HepG2 (cell line): Measurements from ENCODE around the gene CLDN14. TPM values are rescaled to one million over a fixed set of nuclear protein-coding genes. Genes with fewer than 3 reads are reported as not detected.

Experiments
- ATAC-seq: fragments of 200-7000 bp; cut with Tn5 transposase; 3 replicates; pipeline ENCODE4 v1.9.1; 2020; ENCODE audit warnings: mild to moderate bottlenecking, moderate library complexity
- BruUV-seq: library from RNA; stranded (reverse); fragments of 400-500 nt; replicated peaks from 2 replicates; lab custom pipeline; 2021; lab: Mats Ljungman, UMichigan
- CTCF ChIA-PET: fragments of 300-600 bp; formaldehyde crosslinking; extraction: SDS; loops from one replicate; lab custom pipeline; 2021; ENCODE audit warnings: low total read pairs, inconsistent platforms, low intra/inter-chr PET ratio; lab: Yijun Ruan, JAX
- POLR2A ChIA-PET: fragments of 350-600 bp; sonication (Branson Sonifier 250); formaldehyde crosslinking; loops from one replicate; lab custom pipeline; 2020; ENCODE audit warnings: antibody characterized with exemption, inconsistent platforms; lab: Yijun Ruan, JAX
- DNase-seq: peaks from one replicate; pipeline ENCODE4 v3.0.0-alpha.2; 2015; ENCODE audit warnings: low spot score
- FAIRE-seq: peaks from 3 replicates; lab custom pipeline; 2011; peaks lifted over from hg19 to GRCh38; lab: Jason Lieb, UNC
- H2AFZ ChIP-seq: one replicate; pipeline ENCODE4 v1.6.1; 2011; ENCODE audit warnings: low read length, inconsistent platforms
- H3K27ac ChIP-seq: fragments of 300-600 bp; 3 replicates; pipeline ENCODE4 v1.8.0; 2011; ENCODE audit warnings: mixed run types, mild to moderate bottlenecking, mixed read lengths, low read length, inconsistent platforms; ENCODE audit not compliant: insufficient read depth; ENCODE audit errors: extremely low read length
- H3K27me3 ChIP-seq, 2 experiments: fragments of 200-600 bp in 1 of 2; 2 replicates in 1 of 2; 3 replicates in 1 of 2; pipeline versions ENCODE4 v1.6.0 to v1.8.0; 2011; ENCODE audit warnings: low read length in 2 of 2, mild to moderate bottlenecking in 2 of 2, moderate library complexity in 2 of 2, inconsistent platforms in 1 of 2; ENCODE audit not compliant: insufficient read depth in 2 of 2, control insufficient read depth in 1 of 2
- H3K36me3 ChIP-seq, 2 experiments: fragments of 200-600 bp in 1 of 2; replicated peaks in 1 of 2; 2 replicates in 1 of 2; 3 replicates in 1 of 2; pipeline versions ENCODE4 v1.5.1 to v1.8.0; 2011; ENCODE audit warnings: low read length in 2 of 2, inconsistent platforms in 1 of 2; ENCODE audit not compliant: insufficient read depth in 2 of 2, control insufficient read depth in 1 of 2
- H3K4me1 ChIP-seq: 2 replicates; pipeline ENCODE4 v1.5.1; 2012; ENCODE audit warnings: low read length, inconsistent platforms; ENCODE audit not compliant: insufficient read depth
- H3K4me2 ChIP-seq: 2 replicates; pipeline ENCODE4 v1.6.0; 2011; ENCODE audit warnings: low read depth, low read length, inconsistent platforms
- H3K4me3 ChIP-seq, 3 experiments: fragments of 200-600 bp in 1 of 3; sonication (generic), shearing (Covaris generic) in 1 of 3; replicated peaks in 1 of 3; 2 replicates each; pipeline ENCODE4 v1.5.1; 2011 to 2016; ENCODE audit warnings: low read length in 3 of 3, inconsistent platforms in 2 of 3, low read depth in 2 of 3, mild to moderate bottlenecking in 2 of 3, control low read depth in 1 of 3, mixed read lengths in 1 of 3; ENCODE audit not compliant: insufficient read depth in 1 of 3
- H3K79me2 ChIP-seq: one replicate; pipeline ENCODE4 v1.6.1; 2011; ENCODE audit warnings: low read length, inconsistent platforms; ENCODE audit not compliant: insufficient read depth
- H3K9ac ChIP-seq: 2 replicates; pipeline ENCODE4 v1.6.0; 2011; ENCODE audit warnings: mild to moderate bottlenecking, low read depth, low read length, inconsistent platforms; ENCODE audit not compliant: insufficient read depth
- H3K9me3 ChIP-seq: 2 replicates; pipeline ENCODE4 v1.5.1; 2012; ENCODE audit warnings: mild to moderate bottlenecking, low read length
- H4K20me1 ChIP-seq: 2 replicates; pipeline ENCODE4 v1.6.0; 2011; ENCODE audit warnings: inconsistent platforms, mild to moderate bottlenecking, low read length, moderate library complexity; ENCODE audit not compliant: insufficient read depth
- ELF4 ChIP-seq: sonication (generic); formaldehyde crosslinking; IDR thresholded peaks from 2 replicates; pipeline ENCODE4 v1.5.0; 2020; ENCODE audit warnings: missing genetic modification reagents, mild to moderate bottlenecking, moderate library complexity, borderline replicate concordance
- FOXC1 ChIP-seq: sonication (generic); formaldehyde crosslinking; IDR thresholded peaks from 2 replicates; pipeline ENCODE4 v1.8.0; 2022; ENCODE audit warnings: mild to moderate bottlenecking, missing genetic modification reagents, borderline replicate concordance
- FOXJ3 ChIP-seq: sonication (generic); formaldehyde crosslinking; IDR thresholded peaks from 2 replicates; pipeline ENCODE4 v1.4.0; 2020; ENCODE audit warnings: missing genetic modification reagents, mild to moderate bottlenecking, borderline replicate concordance
- IRF1 ChIP-seq: sonication (generic); formaldehyde crosslinking; IDR thresholded peaks from 2 replicates; pipeline ENCODE4 v1.4.0; 2020; ENCODE audit warnings: low read depth, mild to moderate bottlenecking, missing genetic modification reagents
- REPIN1 ChIP-seq: sonication (generic); formaldehyde crosslinking; IDR thresholded peaks from 2 replicates; pipeline ENCODE4 v1.8.0; 2022; ENCODE audit warnings: missing genetic modification reagents, low read depth, mild to moderate bottlenecking, borderline replicate concordance
- SMC3 ChIP-seq: IDR thresholded peaks from 2 replicates; pipeline ENCODE4 v1.6.1; 2011; ENCODE audit warnings: low read length, improper control_type of control experiment
- STAG1 ChIP-seq: sonication (generic); formaldehyde crosslinking; IDR thresholded peaks from 2 replicates; pipeline ENCODE4 v1.4.0; 2020; ENCODE audit warnings: missing genetic modification reagents
- ZFX ChIP-seq: sonication (generic); formaldehyde crosslinking; IDR thresholded peaks from 2 replicates; pipeline ENCODE4 v1.4.0; 2020; ENCODE audit warnings: mild to moderate bottlenecking, low read depth, missing genetic modification reagents, moderate library complexity
- ZMAT5 ChIP-seq: sonication (generic); formaldehyde crosslinking; IDR thresholded peaks from 2 replicates; pipeline ENCODE4 v1.5.0; 2020; ENCODE audit warnings: mild to moderate bottlenecking, low read depth, missing genetic modification reagents, borderline replicate concordance
- ZNF260 ChIP-seq: sonication (generic); formaldehyde crosslinking; IDR thresholded peaks from 2 replicates; pipeline ENCODE4 v1.4.0; 2020; ENCODE audit warnings: missing genetic modification reagents, low read depth, mild to moderate bottlenecking, borderline replicate concordance
- ZNF687 ChIP-seq: sonication (generic); formaldehyde crosslinking; IDR thresholded peaks from 2 replicates; pipeline ENCODE4 v1.5.1; 2020; ENCODE audit warnings: mild to moderate bottlenecking, missing genetic modification reagents, moderate library complexity
- ZNF710 ChIP-seq: sonication (generic); formaldehyde crosslinking; IDR thresholded peaks from 2 replicates; pipeline ENCODE4 v1.5.0; 2020; ENCODE audit warnings: mild to moderate bottlenecking, missing genetic modification reagents, borderline replicate concordance
- WGBS: methylation state at CpG from one replicate; pipeline ENCODE4 v1.1.6; 2017; ENCODE audit warnings: low lambda C conversion rate; 5-methylcytosine and 5-hydroxymethylcytosine counted together
- in situ Hi-C: cut with HindIII; loops from 2 replicates; pipeline ENCODE4 v1.10.0; 2017; ENCODE audit warnings: low pct_unique_long_range_greater_than_20kb; ENCODE audit not compliant: extremely low pct_ligation_motif_present
- intact Hi-C: fragments of 100-400 bp; cut with micrococcal nuclease; formaldehyde crosslinking; loops from one replicate; pipeline ENCODE4 v1.10.0; 2022; ENCODE audit not compliant: unreplicated experiment
- polyA plus RNA-seq, 8 experiments: library from polyadenylated mRNA; depleted of rRNA in 3 of 8; stranded (reverse) in 7 of 8; unstranded in 1 of 8; fragments of >200 nt; fragmentation: Illumina TruSeq in 4 of 8; extraction: Trizol in 4 of 8; gene quantifications; 2 replicates each; pipeline versions ENCODE4 v1.2.1 to v1.2.3, GENCODE V29; 2011 to 2016; ENCODE audit warnings: low read depth in 4 of 8, missing spikeins in 1 of 8, mixed read lengths in 1 of 8; ENCODE audit not compliant: insufficient read depth in 1 of 8
- total RNA-seq, 5 experiments: library from RNA; depleted of rRNA; stranded (reverse); fragments of >200 nt; fragmentation: Illumina TruSeq; extraction: Trizol; gene quantifications; 2 replicates each; pipeline ENCODE4 v1.2.3, GENCODE V29; 2016; ENCODE audit warnings: low read depth in 1 of 5

Gene CLDN14
- total and polyA plus RNA-seq, 2 of the 13 experiments (the other 11 are each of a cell fraction or from before 2014, with no cell fraction given), result 1.1 to 1.4 TPM

GRCh38 chr21:36423771-36424433, 56.0 kb downstream of the CLDN14 start (continued):
- TF ChIP-seq IRF1, result no peak
- TF ChIP-seq ELF4 (CRISPR knock-in tag), result no peak
- TF ChIP-seq FOXJ3 (CRISPR knock-in tag), result no peak

- Histone ChIP-seq H3K27ac (no peak overlapping the region), H3K9me3 (no peaks in the 10 kb centered on the region), H3K9ac (no peak overlapping the region), H3K79me2 (no peaks in the 10 kb centered on the region), H3K4me2 (no peak overlapping the region), H3K4me1 (0 out of 2 replicates have a peak, but pooled peaks cover 9% of the 10 kb centered on the region), H3K36me3 (no peaks in the 10 kb centered on the region), H2AFZ (no peak overlapping the region), H4K20me1 (no peaks in the 10 kb centered on the region), H3K27me3 (no peaks in the 10 kb centered on the region), H3K4me3 (no peak overlapping the region)
- ATAC-seq (peak; percentile 83), FAIRE-seq (peak; percentile 28), DNase-seq (peak; percentile 40)
- ChIA-PET POLR2A (no interaction called here), CTCF (interaction anchor here (1.1 kb wide), 1 partner anchor 167 kb away, joined by 3 read pairs; no protein-coding TSS in a partner anchor)
- intact Hi-C loops (loop anchor here (5.0 kb wide), 1 partner anchor 505 kb away; no protein-coding TSS in a partner anchor), in situ Hi-C loops (loop anchor here (5.0 kb wide), 1 partner anchor 170 kb away; no protein-coding TSS in a partner anchor)
- WGBS, result 58% methylated on average over 18 of the region's 28 CpGs
- BruUV-seq, result no TSS peak
- TF ChIP-seq ZFX (CRISPR knock-in tag) (peak; percentile 27; the same call in 1 of the 2 replicates), ZNF687 (CRISPR knock-in tag) (peak; percentile 16; the same call in 1 of the 2 replicates), FOXC1 (CRISPR knock-in tag) (peak; percentile 51; the same call in 1 of the 2 replicates), ZNF710 (CRISPR knock-in tag) (no peak), ZNF260 (CRISPR knock-in tag) (no peak), ZMAT5 (CRISPR knock-in tag) (no peak), SMC3 (peak; percentile 49), STAG1 (CRISPR knock-in tag) (peak; percentile 65), REPIN1 (CRISPR knock-in tag) (0 out of 2 replicates have a peak, but pooled peaks have one; percentile 27)
Observed at GRCh38 chr21:36422279-36423098, 57.4 kb downstream of the CLDN14 start.
